A549 (cell line): ENCODE measurements around the gene HIPK1. TPM values are rescaled to one million over a fixed set of nuclear protein-coding genes. Genes with fewer than 3 reads are reported as not detected.
"Not testable (repeated sequence)": the region's sequence is repeated elsewhere in the genome, so short reads cannot be mapped to it uniquely, and the experiment has no call there.

Experiments
- ATAC-seq, 2 experiments: fragments of 200-7000 bp in 1 of 2; fragments of >200 bp in 1 of 2; cut with Nextera tagmentation in 1 of 2; cut with Tn5 transposase in 1 of 2; 3 replicates each; pipeline versions ENCODE4 v1.8.0 to v1.9.1; 2018 to 2020; ENCODE audit warnings: mild to moderate bottlenecking in 1 of 2, moderate library complexity in 1 of 2
- CTCF ChIA-PET: fragments of 300-600 bp; sonication (Branson Sonifier 250); formaldehyde crosslinking; extraction: SDS; loops from one replicate; lab custom pipeline; 2021; ENCODE audit warnings: antibody characterized with exemption, inconsistent platforms; lab: Yijun Ruan, JAX
- POLR2A ChIA-PET: fragments of 350-600 bp; formaldehyde crosslinking; extraction: SDS; loops from one replicate; lab custom pipeline; 2021; ENCODE audit warnings: antibody characterized with exemption, inconsistent platforms; lab: Yijun Ruan, JAX
- DNase-seq, 2 experiments: peaks; one replicate each; pipeline versions ENCODE4 v3.0.0 to v3.0.0-alpha.2; 2011 to 2016; ENCODE audit warnings: low read depth in 1 of 2, low spot score in 1 of 2
- FAIRE-seq: peaks from 2 replicates; lab custom pipeline; 2011; peaks lifted over from hg19 to GRCh38; lab: Jason Lieb, UNC
- H3K27ac ChIP-seq, 2 experiments: fragments of >200 bp; sonication (Bioruptor Twin); formaldehyde crosslinking; 3 replicates each; pipeline ENCODE4 v1.5.1; 2016 to 2017
- H3K4me1 ChIP-seq: fragments of >200 bp; sonication (Bioruptor Twin); formaldehyde crosslinking; 3 replicates; pipeline ENCODE4 v1.6.1; 2016
- H3K4me2 ChIP-seq: fragments of >200 bp; sonication (Bioruptor Twin); formaldehyde crosslinking; 3 replicates; pipeline ENCODE4 v1.6.1; 2016
- H3K4me3 ChIP-seq: fragments of >200 bp; sonication (Bioruptor Twin); formaldehyde crosslinking; 3 replicates; pipeline ENCODE4 v1.5.1; 2016
- H3K9me3 ChIP-seq: fragments of >200 bp; sonication (Bioruptor Twin); formaldehyde crosslinking; 3 replicates; pipeline ENCODE4 v1.6.1; 2016
- ATOH8 ChIP-seq: fragments of 250-450 bp; sonication (Bioruptor Pico); IDR thresholded peaks from 2 replicates; pipeline ENCODE4 v1.5.0; 2020; ENCODE audit warnings: low read depth, mild to moderate bottlenecking, moderate library complexity
- BCL3 ChIP-seq: fragments of >200 bp; sonication (Bioruptor Twin); formaldehyde crosslinking; IDR thresholded peaks from 3 replicates; pipeline ENCODE4 v1.6.1; 2016
- EP300 ChIP-seq, 2 experiments: fragments of >200 bp; sonication (Bioruptor Twin); formaldehyde crosslinking; IDR thresholded peaks; 2 replicates in 1 of 2; 3 replicates in 1 of 2; pipeline ENCODE4 v1.6.1; 2016 to 2017
- ESRRA ChIP-seq: fragments of 150-350 bp; IDR thresholded peaks from 2 replicates; pipeline ENCODE4 v1.6.1; 2014; ENCODE audit warnings: mild to moderate bottlenecking, low read length, borderline replicate concordance
- FOSL2 ChIP-seq, 2 experiments: fragments of 450-650 bp in 1 of 2; fragments of >200 bp in 1 of 2; sonication (Bioruptor Twin) in 1 of 2; formaldehyde crosslinking; IDR thresholded peaks; 2 replicates each; pipeline versions ENCODE4 v1.5.0 to v1.6.1; 2016 to 2020; ENCODE audit warnings: mild to moderate bottlenecking in 1 of 2, moderate library complexity in 1 of 2
- FOXS1 ChIP-seq: fragments of 250-450 bp; sonication (Bioruptor Pico); IDR thresholded peaks from 2 replicates; pipeline ENCODE4 v1.5.0; 2020; ENCODE audit warnings: mild to moderate bottlenecking, moderate library complexity
- HEYL ChIP-seq: fragments of 250-450 bp; sonication (Bioruptor Pico); IDR thresholded peaks from 2 replicates; pipeline ENCODE4 v1.8.0; 2021; ENCODE audit warnings: mild to moderate bottlenecking, moderate library complexity
- KDM1A ChIP-seq: fragments of 200-600 bp; sonication (generic); IDR thresholded peaks from 2 replicates; pipeline ENCODE4 v1.6.1; 2016; ENCODE audit warnings: low read depth, mild to moderate bottlenecking
- MAZ ChIP-seq: fragments of 150-350 bp; IDR thresholded peaks from 2 replicates; pipeline ENCODE4 v1.6.1; 2014; ENCODE audit warnings: antibody characterized with exemption, low read depth, low read length, borderline replicate concordance
- MYC ChIP-seq: IDR thresholded peaks from 2 replicates; pipeline ENCODE4 v1.6.1; 2012; ENCODE audit warnings: mild to moderate bottlenecking, inconsistent platforms, low read length, improper control_type of control experiment, borderline replicate concordance
- NPAS2 ChIP-seq: fragments of 250-450 bp; sonication (Bioruptor Pico); IDR thresholded peaks from 2 replicates; pipeline ENCODE4 v1.8.0; 2022; ENCODE audit warnings: mild to moderate bottlenecking, moderate library complexity, borderline replicate concordance
- PBX3 ChIP-seq: IDR thresholded peaks from 2 replicates; pipeline ENCODE4 v1.6.1; 2012
- ZSCAN20 ChIP-seq: fragments of 250-450 bp; sonication (Bioruptor Pico); IDR thresholded peaks from 2 replicates; pipeline ENCODE4 v1.8.0; 2022; ENCODE audit warnings: mild to moderate bottlenecking, moderate library complexity
- WGBS: methylation state at CpG from one replicate; pipeline ENCODE4 v1.1.6; 2017; ENCODE audit errors: missing lambda C conversion rate; 5-methylcytosine and 5-hydroxymethylcytosine counted together
- polyA plus RNA-seq, 4 experiments: library from polyadenylated mRNA; depleted of rRNA in 3 of 4; stranded (reverse); fragments of >200 nt; fragmentation: RNase III in 1 of 4; extraction: RNeasy Plus Mini Kit Qiagen cat#74134 plus additional on column Dnase treatment in 1 of 4; gene quantifications; 2 replicates in 3 of 4; 3 replicates in 1 of 4; pipeline ENCODE4 v1.2.3, GENCODE V29; 2011 to 2017
- TF ChIP-seq, protein P1 (sequence below): fragments of >200 bp; sonication (Bioruptor Twin); formaldehyde crosslinking; IDR thresholded peaks from 3 replicates; pipeline ENCODE4 v1.5.1; 2016

Gene HIPK1
- polyA plus RNA-seq, 2 of the 4 experiments (the other 2 are of a cell fraction), result 11.3 to 27.4 TPM

DNA sequence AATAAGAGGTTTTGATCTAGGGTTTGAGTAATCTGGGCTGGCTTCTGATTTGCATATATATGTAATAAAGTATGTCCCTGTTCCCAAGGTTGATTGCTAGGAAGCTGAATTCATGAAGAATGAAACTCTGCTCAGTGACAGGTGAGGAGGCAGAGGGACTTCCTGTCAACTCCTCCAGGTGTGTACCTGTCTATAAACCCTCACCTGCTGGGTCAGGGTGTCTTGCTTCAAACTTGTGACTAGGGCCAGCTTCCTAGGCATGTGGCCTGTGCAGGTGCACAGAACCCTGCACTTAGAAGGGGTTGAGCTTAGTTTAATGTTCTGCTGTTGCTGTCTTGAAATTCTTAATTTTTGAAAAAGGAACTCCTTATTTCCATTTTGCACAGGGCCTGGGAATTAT lies 71.3 kb downstream of the HIPK1 start:
- no peak for FAIRE-seq
- CTCF ChIA-PET, result no interaction called here
- no peak for DNase-seq
- Histone ChIP-seq H3K27ac (no peak overlapping the region), H3K4me2 (no peak overlapping the region), H3K4me1 (no peaks in the 10 kb centered on the region), H3K9me3 (no peaks in the 10 kb centered on the region; the same call in 2 of the 3 replicates), H3K4me3 (no peak overlapping the region)
- POLR2A ChIA-PET, result no interaction called here
- TF ChIP-seq KDM1A, result no peak
- TF ChIP-seq PBX3, result no peak
- TF ChIP-seq, protein P1, sequence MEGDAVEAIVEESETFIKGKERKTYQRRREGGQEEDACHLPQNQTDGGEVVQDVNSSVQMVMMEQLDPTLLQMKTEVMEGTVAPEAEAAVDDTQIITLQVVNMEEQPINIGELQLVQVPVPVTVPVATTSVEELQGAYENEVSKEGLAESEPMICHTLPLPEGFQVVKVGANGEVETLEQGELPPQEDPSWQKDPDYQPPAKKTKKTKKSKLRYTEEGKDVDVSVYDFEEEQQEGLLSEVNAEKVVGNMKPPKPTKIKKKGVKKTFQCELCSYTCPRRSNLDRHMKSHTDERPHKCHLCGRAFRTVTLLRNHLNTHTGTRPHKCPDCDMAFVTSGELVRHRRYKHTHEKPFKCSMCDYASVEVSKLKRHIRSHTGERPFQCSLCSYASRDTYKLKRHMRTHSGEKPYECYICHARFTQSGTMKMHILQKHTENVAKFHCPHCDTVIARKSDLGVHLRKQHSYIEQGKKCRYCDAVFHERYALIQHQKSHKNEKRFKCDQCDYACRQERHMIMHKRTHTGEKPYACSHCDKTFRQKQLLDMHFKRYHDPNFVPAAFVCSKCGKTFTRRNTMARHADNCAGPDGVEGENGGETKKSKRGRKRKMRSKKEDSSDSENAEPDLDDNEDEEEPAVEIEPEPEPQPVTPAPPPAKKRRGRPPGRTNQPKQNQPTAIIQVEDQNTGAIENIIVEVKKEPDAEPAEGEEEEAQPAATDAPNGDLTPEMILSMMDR, result no peak
- TF ChIP-seq BCL3, result no peak
- no peak for TF ChIP-seq MYC
- TF ChIP-seq NPAS2 (CRISPR knock-in tag), result no peak
- TF ChIP-seq EP300 (IDR thresholded peaks at IDR 0.05), result no peak
- no peak for TF ChIP-seq MAZ
- no peak for TF ChIP-seq ZSCAN20 (CRISPR knock-in tag)
- ATAC-seq, result no peak

- no peak for TF ChIP-seq HEYL (CRISPR knock-in tag)
- no peak for TF ChIP-seq FOXS1 (CRISPR knock-in tag)
- no peak for TF ChIP-seq ATOH8 (CRISPR knock-in tag)
- TF ChIP-seq, all 56 proteins: peak for 0
- ATAC-seq, result no peak
- CTCF ChIA-PET, result interaction anchor here (1.5 kb wide), 1 partner anchor 31 kb away, joined by 4 read pairs; no protein-coding TSS in a partner anchor
- no peak overlapping the region for H3K27ac ChIP-seq
- no peak overlapping the region for H3K4me3 ChIP-seq
- WGBS, result 68% methylated on average over 15 of the region's 15 CpGs
- no peak for FAIRE-seq
- H3K9me3 ChIP-seq, result no peaks in the 10 kb centered on the region
- no peak for DNase-seq
- POLR2A ChIA-PET, result no interaction called here
- no peaks in the 10 kb centered on the region for H3K4me1 ChIP-seq
- H3K4me2 ChIP-seq, result no peak overlapping the region
Observed at GRCh38 chr1:114002492-114003239, 73.5 kb downstream of the HIPK1 start.

- no peak overlapping the region for H3K4me3 ChIP-seq
- ChIA-PET CTCF (interaction anchor here (0.6 to 1.5 kb wide), 2 partner anchors 30 to 621 kb away, joined by 3 to 4 read pairs; no protein-coding TSS in a partner anchor), POLR2A (no interaction called here)
- 61% methylated on average over 5 of the region's 5 CpGs for WGBS
- H3K4me2 ChIP-seq, result no peak overlapping the region
- H3K9me3 ChIP-seq, result no peaks in the 10 kb centered on the region
- no peak for FAIRE-seq
- TF ChIP-seq ESRRA (no peak), FOSL2 (IDR thresholded peaks at IDR 0.05) (no peak), FOSL2 (CRISPR knock-in tag; IDR thresholded peaks at IDR 0.05) (no peak)
- H3K4me1 ChIP-seq, result no peaks in the 10 kb centered on the region
- no peak for DNase-seq
- no peak for ATAC-seq
- H3K27ac ChIP-seq, result no peak overlapping the region
Observed at GRCh38 chr1:114003431-114003830, 74.3 kb downstream of the HIPK1 start.

- POLR2A ChIA-PET, ATAC-seq, DNase-seq, CTCF ChIA-PET, H3K4me3 ChIP-seq, H3K9me3 ChIP-seq, FAIRE-seq, H3K4me1 ChIP-seq, H3K27ac ChIP-seq, H3K4me2 ChIP-seq: not testable (repeated sequence)
- WGBS, result 69% methylated on average over 4 of the region's 4 CpGs
Observed at GRCh38 chr1:114006825-114007224, 77.7 kb downstream of the HIPK1 start.
